ENCODE measurements around the gene NTN3. TPM values are rescaled to one million over a fixed set of nuclear protein-coding genes. Genes with fewer than 3 reads are reported as not detected.

Gene NTN3
- total RNA-seq, 1 experiment from 2014 or later = 0.24 TPM

DNA sequence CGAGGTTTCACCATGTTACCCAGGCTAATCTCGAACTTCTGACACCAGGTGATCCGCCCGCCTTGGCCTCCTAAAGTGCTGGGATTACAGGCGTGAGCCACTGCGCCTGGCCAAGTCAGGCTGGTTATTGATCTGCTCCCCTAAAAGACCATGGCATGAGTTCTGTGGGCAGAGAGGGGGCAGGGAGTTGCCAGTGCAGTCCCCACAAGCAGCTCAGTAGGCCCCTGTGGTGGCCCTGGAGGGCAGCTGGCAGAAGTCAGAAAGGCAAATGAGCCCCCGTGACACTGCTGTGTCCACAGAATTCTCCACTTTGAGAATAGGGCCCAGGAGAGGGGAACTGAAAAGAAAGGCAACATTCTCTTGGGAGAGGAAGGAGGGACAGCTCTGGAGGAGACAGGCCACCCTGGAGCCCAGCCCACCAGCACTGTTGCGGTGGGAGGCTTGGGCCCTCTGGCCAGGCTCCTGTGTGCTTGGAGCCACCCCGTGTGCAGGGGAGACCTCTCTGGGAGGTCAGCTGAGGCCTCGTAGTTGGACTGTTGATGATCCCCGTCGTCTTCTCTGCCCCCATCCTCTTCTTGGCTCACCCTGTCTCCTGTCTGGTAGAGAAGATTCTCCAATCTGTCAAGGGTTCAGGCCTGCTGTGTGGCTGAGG is 47.0 kb downstream of the NTN3 start:
- H3K27ac ChIP-seq = no peak overlapping the region

DNA sequence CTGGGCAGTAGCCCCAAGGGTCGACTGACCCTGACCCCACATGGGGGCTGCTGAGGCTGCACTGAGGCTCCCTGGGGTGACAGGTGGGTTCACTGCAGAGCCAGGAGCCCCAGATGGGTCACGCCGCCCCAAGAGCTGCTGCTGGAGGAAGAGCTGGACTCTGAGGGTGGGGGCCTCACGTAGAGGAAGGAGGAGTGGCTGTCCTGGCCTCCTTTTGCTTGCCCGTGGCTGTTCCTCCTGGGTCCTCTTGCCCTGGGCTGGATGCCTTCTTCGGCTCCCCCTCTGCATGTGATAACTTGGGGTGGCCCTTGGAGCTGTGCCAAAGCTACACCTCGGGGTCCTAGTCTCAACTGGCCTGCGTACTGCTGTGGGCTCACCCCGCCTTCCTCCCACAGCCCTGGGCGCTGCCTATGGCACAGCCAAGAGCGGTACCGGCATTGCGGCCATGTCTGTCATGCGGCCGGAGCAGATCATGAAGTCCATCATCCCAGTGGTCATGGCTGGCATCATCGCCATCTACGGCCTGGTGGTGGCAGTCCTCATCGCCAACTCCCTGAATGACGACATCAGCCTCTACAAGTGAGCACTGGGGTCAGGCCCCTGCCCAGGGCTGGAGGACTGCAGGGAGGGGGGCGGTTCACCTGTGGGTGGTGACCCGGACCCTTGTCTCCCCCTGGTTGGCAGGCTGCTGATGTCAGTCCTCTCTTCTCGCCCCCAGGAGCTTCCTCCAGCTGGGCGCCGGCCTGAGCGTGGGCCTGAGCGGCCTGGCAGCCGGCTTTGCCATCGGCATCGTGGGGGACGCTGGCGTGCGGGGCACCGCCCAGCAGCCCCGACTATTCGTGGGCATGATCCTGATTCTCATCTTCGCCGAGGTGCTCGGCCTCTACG is 48.0 kb downstream of the NTN3 start:
- Histone ChIP-seq H3K27me3 (replicated peaks) (no peaks in the 10 kb centered on the region), H3K4me3 (no peak overlapping the region), H3K27ac (no peak overlapping the region), H3K9me3 (replicated peaks) (no peaks in the 10 kb centered on the region), H3K4me1 (replicated peaks) (peaks cover 36% of the 10 kb centered on the region), H3K36me3 (peaks cover 57% of the 10 kb centered on the region)
- DNase-seq (ENCODE audit: low read depth in 1 of 2, low spot score in 2 of 2) = peak in 1 of 2 experiments; percentile 43

More for the DNA sequence above, 47.0 kb downstream of the NTN3 start:
- no peak for DNase-seq (ENCODE audit: low read depth in 1 of 2, low spot score in 2 of 2)
- Histone ChIP-seq H3K9me3 (replicated peaks) (no peaks in the 10 kb centered on the region; the same call in 1 of the 2 replicates), H3K27me3 (replicated peaks) (no peaks in the 10 kb centered on the region), H3K4me3 (no peak overlapping the region), H3K4me1 (replicated peaks) (peaks cover 42% of the 10 kb centered on the region), H3K36me3 (peaks cover 53% of the 10 kb centered on the region)

DNA sequence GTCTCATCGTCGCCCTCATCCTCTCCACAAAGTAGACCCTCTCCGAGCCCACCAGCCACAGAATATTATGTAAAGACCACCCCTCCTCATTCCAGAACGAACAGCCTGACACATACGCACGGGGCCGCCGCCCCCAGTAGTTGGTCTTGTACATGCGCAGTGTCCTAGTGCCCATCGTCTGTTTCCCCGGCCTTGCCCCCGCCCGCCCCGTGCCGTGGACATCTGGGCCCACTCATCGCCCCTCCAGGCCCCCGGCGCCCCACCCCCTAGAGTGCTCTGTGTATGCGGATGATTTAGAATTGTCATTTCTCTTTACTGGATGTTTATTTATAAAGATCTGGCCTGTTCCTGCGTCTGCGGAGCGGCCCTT is 48.6 kb downstream of the NTN3 start:
- H3K4me3 ChIP-seq = peak overlapping the region; percentile 60
- H3K4me1 ChIP-seq (replicated peaks) = peaks cover 33% of the 10 kb centered on the region
- no peak for DNase-seq (ENCODE audit: low read depth in 1 of 2, low spot score in 2 of 2)
- no peak overlapping the region for H3K27ac ChIP-seq
- no peaks in the 10 kb centered on the region for H3K9me3 ChIP-seq (replicated peaks)
- H3K27me3 ChIP-seq (replicated peaks) = no peaks in the 10 kb centered on the region
- peaks cover 58% of the 10 kb centered on the region for H3K36me3 ChIP-seq

DNA sequence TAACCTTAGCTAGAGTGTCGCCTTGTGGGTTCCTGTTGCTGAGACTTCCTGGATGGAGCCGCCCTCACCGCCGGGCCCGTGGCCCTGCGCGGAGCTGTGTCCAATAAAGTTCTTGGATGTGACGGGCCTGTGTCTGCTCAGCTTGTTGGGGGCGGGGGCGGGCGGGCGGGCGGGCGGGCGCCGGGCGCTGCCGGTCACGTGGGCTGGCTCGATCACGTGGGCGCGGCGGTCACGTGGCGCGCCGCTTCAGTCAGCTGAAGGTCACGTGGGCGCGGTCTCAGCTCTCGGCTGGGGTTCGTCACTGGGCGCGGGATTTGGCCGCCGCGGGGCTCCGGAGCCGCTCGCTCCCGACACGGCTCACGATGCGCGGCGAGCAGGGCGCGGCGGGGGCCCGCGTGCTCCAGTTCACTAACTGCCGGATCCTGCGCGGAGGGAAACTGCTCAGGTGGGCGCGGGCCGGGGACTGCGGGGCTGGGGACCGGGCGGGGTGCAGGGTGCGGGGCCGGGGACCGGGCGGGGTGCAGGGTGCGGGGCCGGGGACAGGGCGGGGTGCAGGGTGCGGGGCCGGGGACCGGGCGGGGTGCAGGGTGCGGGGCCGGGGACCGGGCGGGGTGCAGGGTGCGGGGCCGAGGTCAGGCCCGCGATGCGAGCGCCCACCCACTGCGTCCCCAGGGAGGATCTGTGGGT is 49.1 kb downstream of the NTN3 start, which contains the start of gene AMDHD2:
AMDHD2 (plus strand) TSS at position 275 of the 687 bp plus-strand sequence; CDS start at position 363, 88 bp downstream.
- Histone ChIP-seq H3K27ac (no peak within 1 kb of the TSS; the same call in 1 of the 2 replicates), H3K36me3 (peaks cover 61% of the 10 kb centered on the region), H3K4me3 (peak within 1 kb of the TSS; percentile 60), H3K27me3 (replicated peaks) (no peaks in the 10 kb centered on the region), H3K4me1 (replicated peaks) (peaks cover 28% of the 10 kb centered on the region), H3K9me3 (replicated peaks) (no peaks in the 10 kb centered on the region)
- DNase-seq (ENCODE audit: low read depth in 1 of 2, low spot score in 2 of 2) = peak; percentile 55 to 90

DNA sequence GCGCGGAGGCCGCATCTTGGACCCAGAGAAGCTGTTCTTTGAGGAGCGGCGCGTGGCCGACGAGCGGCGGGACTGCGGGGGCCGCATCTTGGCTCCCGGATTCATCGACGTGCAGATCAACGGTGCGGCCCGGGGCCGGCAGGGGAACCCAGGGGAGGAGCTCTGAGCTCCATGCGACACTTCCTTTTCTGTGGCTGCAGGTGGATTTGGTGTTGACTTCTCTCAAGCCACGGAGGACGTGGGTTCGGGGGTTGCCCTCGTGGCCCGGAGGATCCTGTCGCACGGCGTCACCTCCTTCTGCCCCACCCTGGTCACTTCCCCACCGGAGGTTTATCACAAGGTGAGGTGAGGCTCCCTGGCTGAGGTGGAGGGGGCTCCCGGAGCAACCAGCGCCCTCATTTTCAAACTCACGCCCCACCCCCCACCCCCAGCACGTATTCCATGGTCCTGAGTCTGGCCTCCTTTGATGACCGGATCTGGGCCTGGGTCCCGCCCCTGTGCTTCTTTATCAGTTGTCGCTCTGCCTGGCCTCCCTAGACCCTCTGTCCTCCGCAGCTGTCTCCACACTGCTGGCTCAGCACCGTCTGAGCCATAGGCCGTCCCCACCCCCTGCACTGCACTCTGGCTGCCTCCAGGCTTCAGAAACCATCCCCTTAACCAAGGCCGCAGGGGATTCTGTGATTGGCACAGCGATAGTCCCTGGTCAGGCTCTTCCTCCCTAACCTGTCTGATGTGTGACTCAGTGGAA is 49.9 kb downstream of the NTN3 start:
- DNase-seq (ENCODE audit: low read depth in 1 of 2, low spot score in 2 of 2) = peak in 1 of 2 experiments; percentile 46
- Histone ChIP-seq H3K4me1 (replicated peaks) (peaks cover 23% of the 10 kb centered on the region), H3K27ac (no peak overlapping the region), H3K4me3 (peak overlapping the region; percentile 60), H3K36me3 (peaks cover 62% of the 10 kb centered on the region), H3K27me3 (replicated peaks) (no peaks in the 10 kb centered on the region), H3K9me3 (replicated peaks) (no peaks in the 10 kb centered on the region)

Other genes with a start within 250 kb of the NTN3 start
- 44.7 and 47.6 TPM in 2 replicates for gene E4F1, start 247.7 kb upstream of the NTN3 start, total RNA-seq (2014; rRNA removed; shearing (Covaris generic))
- 1.4 TPM in 2 replicates for gene DNASE1L2, start 234.9 kb upstream of the NTN3 start, total RNA-seq (2014; rRNA removed; shearing (Covaris generic))
- 80.2 and 93.3 TPM in 2 replicates for gene ECI1, start 219.7 kb upstream of the NTN3 start, total RNA-seq (2014; rRNA removed; shearing (Covaris generic))
- gene RNPS1, start 203.2 kb upstream of the NTN3 start, total RNA-seq (2014; rRNA removed; shearing (Covaris generic)) = 122 and 164 TPM in 2 replicates
- gene ABCA3, start 130.6 kb upstream of the NTN3 start, total RNA-seq (2014; rRNA removed; shearing (Covaris generic)) = 0.06 TPM in 1 of 2 replicates, not detected in the other
- 43.4 and 48.2 TPM in 2 replicates for gene CCNF, start 41.9 kb upstream of the NTN3 start, total RNA-seq (2014; rRNA removed; shearing (Covaris generic))
- 22.3 and 36.3 TPM in 2 replicates for gene TEDC2, start 11.2 kb upstream of the NTN3 start, total RNA-seq (2014; rRNA removed; shearing (Covaris generic))
- gene TBC1D24, start 3.8 kb downstream of the NTN3 start, total RNA-seq (2014; rRNA removed; shearing (Covaris generic)) = 8.4 and 9.3 TPM in 2 replicates
- 44.6 and 69.7 TPM in 2 replicates for gene ATP6V0C, start 42.7 kb downstream of the NTN3 start, total RNA-seq (2014; rRNA removed; shearing (Covaris generic))
- 12.6 and 22.1 TPM in 2 replicates for gene AMDHD2, start 49.1 kb downstream of the NTN3 start, total RNA-seq (2014; rRNA removed; shearing (Covaris generic))
- gene CEMP1, start 60.1 kb downstream of the NTN3 start, total RNA-seq (2014; rRNA removed; shearing (Covaris generic)) = not detected in 2 replicates
- gene PDPK1, start 66.7 kb downstream of the NTN3 start, total RNA-seq (2014; rRNA removed; shearing (Covaris generic)) = 20.3 and 21.9 TPM in 2 replicates
- gene KCTD5, start 211.2 kb downstream of the NTN3 start, total RNA-seq (2014; rRNA removed; shearing (Covaris generic)) = 57.7 and 95.0 TPM in 2 replicates
- gene PRSS27, start 248.9 kb downstream of the NTN3 start, total RNA-seq (2014; rRNA removed; shearing (Covaris generic)) = 0.37 TPM in 1 of 2 replicates, not detected in the other

Data from SJSA1 (cell line).